Measurements from ENCODE around the gene CEP41.

CEP41 gene

GRCh38 chr7:130388671-130389070, 52.1 kb downstream of the CEP41 start:
- no peaks in the 10 kb centered on the region for H3K79me2 ChIP-seq (ENCODE audit: insufficient read depth, low read length)
- H3K9me3 ChIP-seq (ENCODE audit: low read length), result no peaks in the 10 kb centered on the region
- no peak overlapping the region for H3K9ac ChIP-seq (ENCODE audit: low read length)
- no peak overlapping the region for H3K4me3 ChIP-seq (ENCODE audit: low read depth, low read length, poor library complexity, severe bottlenecking)
- H3K36me3 ChIP-seq (ENCODE audit: insufficient read depth, low read length), result no peaks in the 10 kb centered on the region
- H3K4me1 ChIP-seq (ENCODE audit: insufficient read depth, low read length, severe bottlenecking), result peaks cover 1% of the 10 kb centered on the region
- H3K27ac ChIP-seq (ENCODE audit: low read depth, low read length, poor library complexity, severe bottlenecking), result no peak overlapping the region
- TF ChIP-seq CTCF (IDR thresholded peaks at IDR 0.05; ENCODE audit: low read length) (no peak), EZH2 (IDR thresholded peaks at IDR 0.05; ENCODE audit: borderline replicate concordance, low read length) (no peak)
- no peaks in the 10 kb centered on the region for H3F3A ChIP-seq (ENCODE audit: insufficient read depth, low read length)
- H3K4me2 ChIP-seq (ENCODE audit: low read length), result no peak overlapping the region
- H3K9me2 ChIP-seq (ENCODE audit: low read depth, low read length), result no peaks in the 10 kb centered on the region
- no peaks in the 10 kb centered on the region for H4K20me1 ChIP-seq (ENCODE audit: insufficient read depth, low read length)
- H3K27me3 ChIP-seq (ENCODE audit: insufficient read depth, low read length), result no peaks in the 10 kb centered on the region
- no peak overlapping the region for H2AFZ ChIP-seq (ENCODE audit: low read length)

GRCh38 chr7:130387628-130388403, 53.0 kb downstream of the CEP41 start:
- no peaks in the 10 kb centered on the region for H3K4me1 ChIP-seq (ENCODE audit: insufficient read depth, low read length, severe bottlenecking)
- H3K9me2 ChIP-seq (ENCODE audit: low read depth, low read length), result no peaks in the 10 kb centered on the region
- no peak overlapping the region for H3K27ac ChIP-seq (ENCODE audit: low read depth, low read length, poor library complexity, severe bottlenecking)

GRCh38 chr7:130387306-130387627, 53.5 kb downstream of the CEP41 start:
- Histone ChIP-seq H3K4me2 (ENCODE audit: low read length) (no peak overlapping the region), H3K4me1 (ENCODE audit: insufficient read depth, low read length, severe bottlenecking) (no peaks in the 10 kb centered on the region), H4K20me1 (ENCODE audit: insufficient read depth, low read length) (no peaks in the 10 kb centered on the region), H3K9ac (ENCODE audit: low read length) (no peak overlapping the region), H3K79me2 (ENCODE audit: insufficient read depth, low read length) (no peaks in the 10 kb centered on the region), H3F3A (ENCODE audit: insufficient read depth, low read length) (no peaks in the 10 kb centered on the region), H3K27me3 (ENCODE audit: insufficient read depth, low read length) (no peaks in the 10 kb centered on the region), H3K27ac (ENCODE audit: low read depth, low read length, poor library complexity, severe bottlenecking) (no peak overlapping the region), H3K4me3 (ENCODE audit: low read depth, low read length, poor library complexity, severe bottlenecking) (no peak overlapping the region), H3K9me2 (ENCODE audit: low read depth, low read length) (no peaks in the 10 kb centered on the region), H3K9me3 (ENCODE audit: low read length) (no peaks in the 10 kb centered on the region), H3K36me3 (ENCODE audit: insufficient read depth, low read length) (no peaks in the 10 kb centered on the region), H2AFZ (ENCODE audit: low read length) (no peak overlapping the region)
- TF ChIP-seq CTCF (IDR thresholded peaks at IDR 0.05; ENCODE audit: low read length) (no peak), EZH2 (IDR thresholded peaks at IDR 0.05; ENCODE audit: borderline replicate concordance, low read length) (no peak)

More at GRCh38 chr7:130387628-130388403, 53.0 kb downstream of the CEP41 start:
- Histone ChIP-seq H3K27me3 (ENCODE audit: insufficient read depth, low read length) (no peaks in the 10 kb centered on the region), H4K20me1 (ENCODE audit: insufficient read depth, low read length) (no peaks in the 10 kb centered on the region), H3K36me3 (ENCODE audit: insufficient read depth, low read length) (no peaks in the 10 kb centered on the region), H2AFZ (ENCODE audit: low read length) (no peak overlapping the region), H3K9me3 (ENCODE audit: low read length) (no peaks in the 10 kb centered on the region), H3K4me2 (ENCODE audit: low read length) (no peak overlapping the region), H3K4me3 (ENCODE audit: low read depth, low read length, poor library complexity, severe bottlenecking) (no peak overlapping the region), H3F3A (ENCODE audit: insufficient read depth, low read length) (no peaks in the 10 kb centered on the region), H3K79me2 (ENCODE audit: insufficient read depth, low read length) (no peaks in the 10 kb centered on the region), H3K9ac (ENCODE audit: low read length) (no peak overlapping the region)
- TF ChIP-seq CTCF (IDR thresholded peaks at IDR 0.05; ENCODE audit: low read length) (no peak), EZH2 (IDR thresholded peaks at IDR 0.05; ENCODE audit: borderline replicate concordance, low read length) (no peak)

All from OCI-LY1 (cell line).